ENCODE results near the gene CCDC178.

DNA sequence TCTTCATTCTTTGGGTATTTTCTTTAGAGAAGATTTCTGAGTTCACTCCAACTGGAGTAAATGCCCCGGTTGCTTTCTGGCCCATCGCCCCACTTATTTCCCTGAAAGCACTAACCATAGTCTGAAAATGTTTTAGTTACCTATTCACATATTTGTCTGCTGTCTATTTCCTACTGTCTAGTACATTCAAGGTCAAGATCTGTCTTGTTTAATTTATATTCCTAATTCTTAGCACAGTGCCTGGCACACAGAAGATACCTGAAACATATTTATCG lies 533.3 kb downstream of the CCDC178 start:
- TF ChIP-seq, protein P1, sequence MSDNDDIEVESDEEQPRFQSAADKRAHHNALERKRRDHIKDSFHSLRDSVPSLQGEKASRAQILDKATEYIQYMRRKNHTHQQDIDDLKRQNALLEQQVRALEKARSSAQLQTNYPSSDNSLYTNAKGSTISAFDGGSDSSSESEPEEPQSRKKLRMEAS (IDR thresholded peaks at IDR 0.05; ENCODE audit: insufficient read depth, insufficient read length), result no peak
- TF ChIP-seq CTCF (IDR thresholded peaks at IDR 0.05; ENCODE audit: extremely low read depth in 1 of 2, insufficient read depth in 1 of 2, low read depth in 1 of 2, low read length in 2 of 2) (no peak), POLR2A (IDR thresholded peaks at IDR 0.05; ENCODE audit: low read depth, low read length) (no peak), EZH2 (IDR thresholded peaks at IDR 0.05; ENCODE audit: borderline replicate concordance, low read depth, low read length, severe bottlenecking) (no peak), GATA2 (IDR thresholded peaks at IDR 0.05; ENCODE audit: insufficient read depth, insufficient read length, low read depth, low read length) (no peak), FOS (IDR thresholded peaks at IDR 0.05; ENCODE audit: borderline replicate concordance, insufficient read depth, low read length) (no peak)
